GM23338 (cell line): ENCODE data around the gene CFTR. TPM values are rescaled to one million over a fixed set of nuclear protein-coding genes. Genes with fewer than 3 reads are reported as not detected.

Source experiments
- ATAC-seq: fragments of 200-7000 bp; cut with Tn5 transposase; 3 replicates; pipeline ENCODE4 v1.9.1; 2020
- DNase-seq: peaks from one replicate; pipeline ENCODE4 v3.0.0-alpha.2; 2015; ENCODE audit warnings: low spot score
- H2AFZ ChIP-seq: fragments of 200-600 bp; sonication (generic); 2 replicates; pipeline ENCODE4 v1.8.0; 2016; ENCODE audit warnings: antibody characterized with exemption, mild to moderate bottlenecking, moderate library complexity
- H3F3A ChIP-seq: fragments of 200-600 bp; sonication (generic); replicated peaks from 2 replicates; pipeline ENCODE4 v1.8.0; 2017; ENCODE audit warnings: antibody characterized with exemption, mixed run types, low read depth
- H3K27ac ChIP-seq: fragments of 200-600 bp; sonication (generic); 2 replicates; pipeline ENCODE4 v1.6.1; 2016; ENCODE audit warnings: low read depth
- H3K27me3 ChIP-seq: fragments of 200-600 bp; sonication (generic); 2 replicates; pipeline ENCODE4 v1.8.0; 2016; ENCODE audit warnings: mild to moderate bottlenecking, mixed run types, moderate library complexity; ENCODE audit not compliant: insufficient read depth
- H3K36me3 ChIP-seq: fragments of 200-600 bp; sonication (generic); 2 replicates; pipeline ENCODE4 v1.8.0; 2016; ENCODE audit warnings: mild to moderate bottlenecking; ENCODE audit not compliant: insufficient read depth
- H3K4me1 ChIP-seq: fragments of 200-600 bp; sonication (generic); 2 replicates; pipeline ENCODE4 v1.8.0; 2016; ENCODE audit warnings: mild to moderate bottlenecking, moderate library complexity; ENCODE audit not compliant: insufficient read depth
- H3K4me2 ChIP-seq: fragments of 200-600 bp; sonication (generic); 2 replicates; pipeline ENCODE4 v1.7.1; 2017; ENCODE audit warnings: mixed run types
- H3K4me3 ChIP-seq: fragments of 200-600 bp; sonication (generic); 2 replicates; pipeline ENCODE4 v1.6.1; 2016; ENCODE audit warnings: mixed run types
- H3K79me2 ChIP-seq: fragments of 200-600 bp; sonication (generic); replicated peaks from 2 replicates; pipeline ENCODE4 v1.8.0; 2017; ENCODE audit warnings: mild to moderate bottlenecking; ENCODE audit not compliant: insufficient read depth
- H3K9me2 ChIP-seq: fragments of 200-600 bp; sonication (generic); 2 replicates; pipeline ENCODE4 v1.8.0; 2017; ENCODE audit not compliant: insufficient read depth
- H4K20me1 ChIP-seq: fragments of 200-600 bp; sonication (generic); replicated peaks from 2 replicates; pipeline ENCODE4 v1.8.0; 2017; ENCODE audit warnings: mild to moderate bottlenecking; ENCODE audit not compliant: insufficient read depth
- H3K27ac Mint-ChIP-seq: 2 replicates; pipeline ENCODE4 v1.8.0; 2020; ENCODE audit warnings: inconsistent platforms, mild to moderate bottlenecking, moderate library complexity, mixed read lengths
- H3K27me3 Mint-ChIP-seq: 3 replicates; pipeline ENCODE4 v1.8.0; 2022; ENCODE audit warnings: low read depth, mild to moderate bottlenecking, moderate library complexity, mixed read lengths, inconsistent platforms; ENCODE audit not compliant: insufficient read depth, poor library complexity
- H3K36me3 Mint-ChIP-seq: 3 replicates; pipeline ENCODE4 v1.8.0; 2021; ENCODE audit warnings: low read depth, mild to moderate bottlenecking, inconsistent platforms, moderate library complexity, mixed read lengths
- H3K4me1 Mint-ChIP-seq: 3 replicates; pipeline ENCODE4 v1.8.0; 2020; ENCODE audit warnings: mild to moderate bottlenecking, inconsistent platforms, mixed read lengths
- H3K4me3 Mint-ChIP-seq: 3 replicates; pipeline ENCODE4 v1.8.0; 2021; ENCODE audit warnings: moderate library complexity, mild to moderate bottlenecking, inconsistent platforms, mixed read lengths
- H3K9me3 Mint-ChIP-seq: 3 replicates; pipeline ENCODE4 v1.8.0; 2020; ENCODE audit warnings: moderate library complexity, mild to moderate bottlenecking, inconsistent platforms, mixed read lengths
- CREB1 ChIP-seq: fragments of 250-450 bp; sonication (Bioruptor Pico); IDR thresholded peaks from 2 replicates; pipeline ENCODE4 v1.5.0; 2020; ENCODE audit warnings: low read depth, mild to moderate bottlenecking, moderate library complexity
- EZH2 ChIP-seq: fragments of 200-600 bp; sonication (generic); IDR thresholded peaks from one replicate; pipeline ENCODE4 v1.8.0; 2017; ENCODE audit warnings: antibody characterized with exemption, mild to moderate bottlenecking, low read depth; ENCODE audit not compliant: unreplicated experiment
- EZH2phosphoT487 ChIP-seq: fragments of 200-600 bp; sonication (generic); IDR thresholded peaks from one replicate; pipeline ENCODE4 v1.8.1; 2018; ENCODE audit warnings: antibody characterized with exemption; ENCODE audit not compliant: unreplicated experiment
- JUNB ChIP-seq: IDR thresholded peaks from one replicate; pipeline ENCODE4 v1.6.1; 2016; ENCODE audit warnings: antibody characterized with exemption; ENCODE audit not compliant: unreplicated experiment
- NANOG ChIP-seq: IDR thresholded peaks from 2 replicates; pipeline ENCODE4 v1.6.1; 2016; ENCODE audit warnings: antibody characterized with exemption, borderline replicate concordance
- POLR2AphosphoS5 ChIP-seq: IDR thresholded peaks from 2 replicates; pipeline ENCODE4 v1.6.1; 2016; ENCODE audit warnings: antibody characterized with exemption, low read depth
- REST ChIP-seq: IDR thresholded peaks from one replicate; pipeline ENCODE4 v1.6.1; 2018; ENCODE audit warnings: antibody characterized with exemption; ENCODE audit not compliant: unreplicated experiment
- STAT1 ChIP-seq: IDR thresholded peaks from one replicate; pipeline ENCODE4 v1.6.1; 2016; ENCODE audit warnings: antibody characterized with exemption; ENCODE audit not compliant: unreplicated experiment
- ZNF114 ChIP-seq: fragments of 250-450 bp; sonication (Bioruptor Pico); IDR thresholded peaks from 2 replicates; pipeline ENCODE4 v1.5.0; 2020; ENCODE audit warnings: mild to moderate bottlenecking, moderate library complexity
- ZNF331 ChIP-seq: fragments of 250-450 bp; sonication (Bioruptor Pico); IDR thresholded peaks from 2 replicates; pipeline ENCODE4 v1.5.0; 2020; ENCODE audit warnings: low read depth, mild to moderate bottlenecking, moderate library complexity
- ZNF462 ChIP-seq: fragments of 250-450 bp; sonication (Bioruptor Pico); IDR thresholded peaks from 2 replicates; pipeline ENCODE4 v1.5.0; 2020; ENCODE audit warnings: mild to moderate bottlenecking, moderate library complexity
- polyA plus RNA-seq: library from polyadenylated mRNA; unstranded; fragments of >200 nt; fragmentation: Nextera tagmentation; extraction: Ambion mirVana; gene quantifications from 2 replicates; pipeline ENCODE4 v1.2.1, GENCODE V29; 2016
- total RNA-seq: library from RNA; depleted of rRNA; stranded (reverse); fragments of >200 nt; shearing (Covaris generic); gene quantifications from 2 replicates; pipeline ENCODE4 v1.2.3, GENCODE V29; 2014

Gene CFTR
- total and polyA plus RNA-seq, 2 experiments from 2014 or later: 0.45 to 1.2 TPM

GRCh38 chr7:117590191-117590590 lies 110.4 kb downstream of the CFTR start (continued):
- TF ChIP-seq REST (no peak), JUNB (no peak)

GRCh38 chr7:117592011-117592635 lies 112.3 kb downstream of the CFTR start:
- no peak overlapping the region for H3K4me3 ChIP-seq
- no peaks in the 10 kb centered on the region for H4K20me1 ChIP-seq
- peaks cover 2% of the 10 kb centered on the region; the same call in 2 of the 3 replicates for H3K4me1 Mint-ChIP-seq
- no peaks in the 10 kb centered on the region for H3K4me1 ChIP-seq
- H3K9me3 Mint-ChIP-seq: no peaks in the 10 kb centered on the region
- no peaks in the 10 kb centered on the region for H3K9me2 ChIP-seq
- H2AFZ ChIP-seq: 0 out of 2 replicates have a peak overlapping the region, but pooled peaks have one; percentile 70
- no peaks in the 10 kb centered on the region for H3K27me3 ChIP-seq
- no peaks in the 10 kb centered on the region for H3K79me2 ChIP-seq
- no peak overlapping the region for H3K4me2 ChIP-seq
- no peak overlapping the region for H3K4me3 Mint-ChIP-seq
- 0 out of 2 replicates have a peak overlapping the region, but pooled peaks have one; percentile 37 for H3K27ac Mint-ChIP-seq
- H3K27me3 Mint-ChIP-seq: peaks cover 2% of the 10 kb centered on the region
- no peaks in the 10 kb centered on the region for H3K36me3 Mint-ChIP-seq
- H3K36me3 ChIP-seq: no peaks in the 10 kb centered on the region
- no peak overlapping the region for H3K27ac ChIP-seq
- DNase-seq: peak; percentile 27
- peak; percentile 84 for ATAC-seq
- H3F3A ChIP-seq: no peaks in the 10 kb centered on the region
- TF ChIP-seq REST (no peak), EZH2 (no peak), JUNB (no peak), CREB1 (CRISPR knock-in tag) (no peak), ZNF462 (CRISPR knock-in tag) (no peak), ZNF114 (CRISPR knock-in tag) (no peak), NANOG (no peak), STAT1 (no peak), ZNF331 (CRISPR knock-in tag) (no peak), POLR2AphosphoS5 (no peak), EZH2phosphoT487 (no peak)
